Left hindlimb (tissue), 1 donor: ENCODE measurements around the gene PDE8A.
"Not testable (repeated sequence)": the region's sequence is repeated elsewhere in the genome, so short reads cannot be mapped to it uniquely, and the experiment has no call there.

Experiments
- DNase-seq: peaks from one replicate; pipeline ENCODE4 v3.0.0-alpha.2; 2018

PDE8A gene

DNA sequence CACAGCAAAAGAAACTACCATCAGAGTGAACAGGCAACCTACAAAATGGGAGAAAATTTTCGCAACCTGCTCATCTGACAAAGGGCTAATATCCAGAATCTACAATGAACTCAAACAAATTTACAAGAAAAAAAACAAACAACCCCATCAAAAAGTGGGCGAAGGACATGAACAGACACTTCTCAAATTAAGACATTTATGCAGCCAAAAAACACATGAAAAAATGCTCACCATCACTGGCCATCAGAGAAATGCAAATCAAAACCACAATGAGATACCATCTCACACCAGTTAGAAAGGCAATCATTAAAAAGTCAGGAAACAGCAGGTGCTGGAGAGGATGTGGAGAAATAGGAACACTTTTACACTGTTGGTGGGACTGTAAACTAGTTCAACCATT is 30.1 kb downstream of the PDE8A start:
- not testable (repeated sequence) for DNase-seq

DNA sequence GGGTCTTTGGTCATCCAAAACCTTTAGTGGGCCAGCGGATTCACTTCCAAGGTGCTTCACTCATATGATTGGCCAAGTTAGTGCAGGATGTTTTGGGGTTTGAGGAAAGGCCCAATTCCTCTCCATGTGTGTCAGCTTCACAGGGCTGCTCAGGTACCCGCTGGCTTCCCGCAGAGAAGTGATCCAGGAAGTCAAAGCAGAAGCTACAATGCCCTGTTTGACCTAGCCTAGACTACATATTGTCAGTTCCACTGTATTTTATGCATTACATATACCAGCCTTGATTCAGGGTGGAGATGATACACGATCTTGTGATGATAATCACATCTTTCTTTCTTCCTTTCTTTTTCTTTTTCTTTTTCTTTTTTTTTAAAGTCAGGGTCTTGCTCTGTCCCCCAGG is 32.1 kb downstream of the PDE8A start:
- DNase-seq, result no peak

DNA sequence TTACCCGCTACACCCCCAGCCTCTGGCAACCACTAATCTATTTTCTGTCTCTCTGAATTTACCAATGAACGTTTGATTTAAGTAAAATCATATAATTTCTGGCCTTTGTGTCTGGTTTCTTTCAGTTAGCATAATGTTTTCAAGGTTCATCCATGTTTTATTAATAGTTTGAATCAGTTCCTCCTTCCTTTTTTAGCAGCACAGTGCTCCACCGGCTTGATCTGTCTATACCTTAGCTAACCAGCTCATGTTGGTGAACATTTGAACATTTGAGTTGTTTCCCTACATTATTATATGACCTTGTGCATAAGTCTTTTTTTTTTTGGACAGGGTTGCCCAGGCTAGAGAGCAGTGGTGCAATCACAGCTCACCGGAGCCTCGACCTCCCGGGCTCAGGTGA is 33.3 kb downstream of the PDE8A start:
- no peak for DNase-seq

- no peak for DNase-seq
These were observed 34.6 kb downstream of the PDE8A start for GRCh38 chr15:85016275-85016674.

DNA sequence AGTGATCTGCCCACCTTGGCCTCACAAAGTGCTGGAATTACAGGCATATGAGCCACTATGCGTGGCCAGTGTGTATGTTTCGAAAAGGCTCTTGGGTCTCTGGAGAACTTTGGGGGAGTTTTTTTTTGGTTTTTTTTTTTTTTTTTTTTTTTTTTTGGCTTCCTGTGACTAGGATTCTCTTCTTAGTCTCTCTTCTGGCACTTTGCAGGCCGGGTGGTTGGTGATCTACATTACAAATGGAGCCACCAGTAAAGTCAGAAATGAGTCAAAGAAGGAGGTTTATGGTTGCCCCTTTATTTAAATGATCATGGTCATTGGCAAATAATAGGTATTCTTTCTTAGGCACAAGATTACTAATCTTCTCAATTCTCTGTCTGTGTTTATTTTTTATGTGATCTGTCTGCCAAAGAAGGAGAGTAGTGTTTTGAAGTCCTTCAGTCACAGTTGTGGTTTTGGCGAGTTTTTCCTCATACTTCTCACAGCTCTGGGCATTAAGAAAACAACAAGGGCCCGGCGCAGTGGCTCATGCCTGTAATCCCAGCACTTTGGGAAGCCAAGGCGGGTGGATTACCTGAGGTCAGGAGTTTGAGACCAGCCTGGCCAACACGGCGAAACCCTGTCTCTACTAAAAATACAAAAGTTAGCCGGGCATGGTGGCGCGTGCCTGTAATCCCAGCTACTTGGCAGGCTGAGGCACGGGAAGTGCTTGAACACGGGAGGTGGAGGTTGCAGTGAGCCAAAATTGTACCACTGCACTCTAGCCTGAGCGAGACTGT is 38.3 kb downstream of the PDE8A start:
- no peak for DNase-seq

- DNase-seq, result no peak
These were observed 39.8 kb downstream of the PDE8A start for GRCh38 chr15:85021409-85021808.

DNA sequence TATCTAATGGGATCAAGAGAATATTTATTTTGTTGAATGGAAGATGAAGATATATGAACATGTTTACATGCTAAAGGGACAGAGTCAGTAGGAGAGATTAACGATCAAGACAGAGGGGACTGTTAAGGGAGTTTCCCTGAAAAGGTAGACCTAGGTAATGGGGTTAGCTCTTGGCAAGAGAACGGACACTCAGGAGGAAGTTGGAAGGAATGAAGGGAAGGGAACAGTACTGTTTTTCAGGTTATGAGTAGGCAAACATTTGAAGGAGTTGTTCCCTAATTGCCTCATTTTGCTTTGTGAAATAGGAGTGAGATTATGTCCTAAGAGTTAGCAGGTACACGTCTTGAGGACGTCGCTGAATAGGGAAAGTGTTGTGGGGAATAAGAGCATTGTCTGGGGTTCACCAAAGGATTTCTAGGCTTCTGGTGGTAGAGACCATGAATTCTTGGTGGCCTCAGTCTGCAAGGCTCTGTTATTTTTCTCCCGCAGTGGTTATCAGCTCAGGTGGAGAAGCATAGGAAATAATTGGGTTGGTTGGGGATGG is 41.3 kb downstream of the PDE8A start:
- DNase-seq, result no peak

DNA sequence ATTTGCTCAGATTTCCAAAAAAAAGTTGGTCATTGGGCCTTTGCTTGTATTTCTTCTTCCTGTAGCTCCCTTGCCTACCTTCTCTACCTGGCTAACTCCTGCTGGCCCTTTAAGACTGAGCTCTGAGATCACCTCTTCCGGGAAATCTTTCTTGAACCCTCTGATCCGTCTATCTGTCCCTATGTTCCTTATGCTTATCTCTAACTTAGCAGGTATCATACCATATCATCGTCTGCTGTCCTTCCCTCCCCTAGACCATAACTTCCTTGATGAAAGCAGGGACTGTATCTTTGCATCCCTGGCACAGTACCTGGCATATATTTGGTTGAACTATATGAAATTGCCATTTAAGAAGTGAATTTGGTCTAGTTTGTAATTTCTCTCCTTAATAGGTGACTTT is 42.3 kb downstream of the PDE8A start:
- no peak for DNase-seq

DNA sequence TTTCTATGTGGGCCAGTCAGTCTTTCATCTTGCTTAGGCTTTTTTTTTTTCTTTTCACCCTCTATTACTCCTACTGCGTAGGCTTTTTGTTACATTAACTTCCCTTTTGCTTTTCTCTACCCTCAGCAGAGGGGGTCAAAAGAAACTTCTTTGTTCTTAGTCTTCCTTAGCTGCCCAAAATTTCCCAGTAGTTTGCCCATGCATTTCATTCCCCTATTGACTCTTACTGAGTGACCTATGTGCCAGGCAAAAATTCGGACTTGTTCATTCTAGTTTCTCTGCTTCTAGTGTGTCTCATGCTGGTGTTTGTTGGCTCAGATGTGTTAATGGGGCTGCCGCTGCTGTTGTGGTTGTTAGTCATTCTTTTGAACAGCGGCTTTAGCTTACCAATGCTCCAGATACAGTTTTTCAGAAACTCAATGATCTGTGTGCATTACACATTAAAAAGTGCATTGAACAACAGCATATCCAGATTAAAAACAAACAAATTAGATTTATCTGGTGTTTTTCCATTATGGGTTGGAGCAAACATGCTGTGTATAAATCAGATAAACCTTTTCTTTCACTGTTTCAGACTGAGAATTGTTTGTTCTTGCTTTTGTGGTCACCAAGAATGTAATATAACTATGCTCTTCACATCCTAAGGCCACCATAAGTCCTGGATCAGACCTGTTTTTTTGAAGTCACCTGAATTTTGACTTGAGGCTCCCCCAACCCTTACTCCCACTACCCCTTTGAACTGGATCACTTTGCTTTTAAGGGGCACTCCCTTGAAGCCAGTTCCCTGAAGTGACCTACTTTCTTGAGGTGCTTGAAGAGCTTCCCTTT is 43.1 kb downstream of the PDE8A start:
- no peak for DNase-seq

- DNase-seq, result no peak
These were observed 44.0 kb downstream of the PDE8A start for GRCh38 chr15:85025516-85026251.

DNA sequence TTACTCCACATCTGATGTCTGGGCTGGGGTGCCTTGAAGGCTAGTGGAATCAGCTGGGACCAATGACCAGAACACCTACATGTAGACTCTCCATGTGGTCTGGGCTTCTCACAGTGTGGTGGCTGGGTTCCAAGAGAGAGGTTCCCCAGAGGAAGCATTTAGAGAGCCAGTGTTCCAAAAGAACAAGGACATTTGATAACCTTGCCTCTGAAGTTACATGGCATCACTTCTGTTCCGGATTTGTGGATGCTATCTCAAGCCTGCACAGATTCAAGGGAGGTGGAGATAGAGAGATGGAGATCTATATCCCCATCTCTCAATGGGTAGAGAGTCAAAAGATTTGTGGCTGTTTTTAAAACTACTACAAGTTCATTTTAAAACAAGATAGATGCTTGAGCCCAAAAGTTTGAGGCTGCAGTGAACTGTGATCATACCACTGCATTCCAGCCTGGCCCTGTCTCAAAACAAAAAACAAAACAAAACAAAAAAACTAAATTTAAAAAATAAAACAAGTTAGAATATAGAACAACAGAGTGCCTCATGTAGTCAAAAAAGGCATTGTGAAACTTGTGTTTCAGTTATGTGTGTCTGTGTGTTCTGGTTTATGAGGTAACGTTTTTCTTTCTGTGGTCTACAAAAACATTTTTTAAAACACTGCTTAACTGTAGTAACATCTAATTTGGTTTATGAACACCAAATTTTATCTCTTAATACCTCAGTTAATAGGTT is 44.8 kb downstream of the PDE8A start:
- DNase-seq, result no peak

- DNase-seq, result no peak
These were observed 45.4 kb downstream of the PDE8A start for GRCh38 chr15:85027033-85027380.

DNA sequence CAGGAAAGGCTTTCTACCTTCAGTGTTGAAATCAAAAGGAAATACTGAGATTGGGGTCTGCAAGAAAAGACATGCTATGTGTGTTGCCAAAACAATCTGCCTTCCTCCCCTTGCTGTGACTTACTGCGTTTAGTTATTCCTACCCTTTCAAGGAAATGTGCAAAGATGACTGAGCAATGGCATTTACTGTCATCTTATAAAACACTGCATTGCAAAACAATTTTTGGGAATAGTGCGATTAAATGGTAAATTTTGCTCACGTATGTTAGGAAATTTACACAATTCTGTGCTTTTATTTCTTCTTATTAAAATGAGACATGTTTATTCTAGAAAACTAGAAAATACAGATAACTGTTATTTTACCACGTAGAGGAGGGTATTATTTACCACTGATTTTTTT is 45.8 kb downstream of the PDE8A start:
- DNase-seq, result no peak

- no peak for DNase-seq
These were observed 46.8 kb downstream of the PDE8A start for GRCh38 chr15:85028416-85028815.

DNA sequence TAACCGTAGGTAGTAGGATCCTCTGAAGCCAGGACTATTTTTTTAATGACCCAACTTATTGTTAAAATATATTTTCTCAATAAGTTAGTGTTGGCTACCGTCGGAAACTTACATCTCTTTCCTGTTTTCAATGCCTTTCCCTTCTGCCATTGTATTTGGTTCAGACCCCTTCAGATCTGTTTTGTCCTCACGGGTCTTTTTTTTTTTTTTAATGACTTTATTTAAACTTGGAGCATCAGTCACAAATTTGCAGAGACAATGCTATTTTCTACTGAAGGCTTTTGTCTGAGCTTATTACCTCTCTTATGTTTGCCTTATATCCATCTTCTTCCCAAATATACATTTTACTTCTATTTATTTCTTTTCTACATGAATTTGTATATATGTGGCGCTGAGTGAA is 47.6 kb downstream of the PDE8A start:
- DNase-seq, result no peak

- DNase-seq, result no peak
These were observed 48.8 kb downstream of the PDE8A start for GRCh38 chr15:85030301-85030929.

GRCh38 chr15:85031086-85031943 is 49.7 kb downstream of the PDE8A start:
- DNase-seq, result no peak

DNA sequence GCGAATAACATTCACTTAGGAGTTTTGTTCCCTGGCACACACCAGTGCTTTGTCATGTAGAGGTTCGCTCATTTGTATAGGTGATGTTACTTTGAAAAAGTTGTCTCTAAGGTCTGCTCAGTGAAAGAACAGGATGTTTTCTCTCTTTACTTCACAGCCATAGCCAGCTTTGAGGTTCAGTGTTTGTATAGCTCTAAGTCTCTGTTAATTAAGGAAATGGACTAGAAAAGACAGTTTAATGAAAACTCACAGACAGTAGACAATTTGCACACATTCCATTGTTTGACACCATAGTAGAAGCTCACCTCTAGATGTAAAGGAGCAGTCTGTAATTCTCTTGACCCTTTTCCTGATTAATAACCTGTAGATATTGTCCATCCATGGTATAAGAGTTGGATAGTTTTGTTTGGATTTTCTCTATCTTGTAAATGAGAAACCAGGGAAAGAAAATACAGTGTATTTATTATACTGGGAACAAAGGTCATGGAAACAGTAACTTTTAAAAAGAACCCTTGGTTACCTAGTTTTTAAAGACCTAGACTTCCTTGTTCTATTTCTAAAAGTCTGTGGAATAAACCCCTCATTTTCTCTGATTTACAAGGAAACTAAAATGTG is 50.4 kb downstream of the PDE8A start:
- no peak for DNase-seq

- no peak for DNase-seq
These were observed 51.5 kb downstream of the PDE8A start for GRCh38 chr15:85033148-85033547.

DNA sequence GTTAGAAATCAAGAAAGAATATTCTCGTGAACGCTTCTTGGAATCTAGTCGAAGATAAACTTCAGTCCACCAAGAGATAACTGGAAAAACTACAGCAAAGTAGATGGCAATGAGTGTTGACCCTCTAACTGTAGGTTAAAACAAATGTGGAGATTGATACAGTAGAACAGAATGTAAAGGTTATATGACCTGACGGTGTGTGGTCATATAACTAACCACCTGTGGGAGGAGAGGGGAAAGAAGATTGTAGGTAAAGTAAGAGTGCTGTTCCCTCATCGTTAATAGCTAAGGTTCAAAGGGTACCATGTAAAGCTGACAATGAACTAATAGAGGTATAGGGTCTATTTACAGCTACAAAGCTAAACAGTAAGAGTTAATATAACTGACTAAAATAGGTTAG is 52.6 kb downstream of the PDE8A start:
- no peak for DNase-seq

GRCh38 chr15:85035980-85036379 is 54.3 kb downstream of the PDE8A start:
- DNase-seq, result no peak
